Caki2 (cell line): Measurements from ENCODE around the gene ST3GAL3. TPM values are rescaled to one million over a fixed set of nuclear protein-coding genes. Genes with fewer than 3 reads are reported as not detected.
"Not testable (repeated sequence)": the region's sequence is repeated elsewhere in the genome, so short reads cannot be mapped to it uniquely, and the experiment has no call there.

Experiments used
- DNase-seq: peaks from one replicate; pipeline ENCODE4 v3.0.0-alpha.2; 2015; ENCODE audit warnings: low read depth
- in situ Hi-C: cut with HindIII; loops from 2 replicates; pipeline ENCODE4 v1.10.0; 2016; ENCODE audit warnings: low sequenced_read_pairs, low pct_unique_long_range_greater_than_20kb, mixed read lengths
- total RNA-seq: library from RNA; depleted of rRNA; stranded (reverse); fragments of >200 nt; shearing (Covaris generic); gene quantifications from 2 replicates; pipeline ENCODE4 v1.2.3, GENCODE V29; 2014; ENCODE audit warnings: low replicate concordance

The ST3GAL3 gene
- total RNA-seq, 1 experiment from 2014 or later = 18.0 TPM

- in situ Hi-C loops = no loop called here
- DNase-seq = no peak
Measured at GRCh38 chr1:43832255-43832654, 124.9 kb downstream of the ST3GAL3 start.

GRCh38 chr1:43832998-43833397, 125.7 kb downstream of the ST3GAL3 start:
- DNase-seq = no peak
- in situ Hi-C loops = no loop called here

- DNase-seq, in situ Hi-C loops: not testable (repeated sequence)
Measured at GRCh38 chr1:43833902-43834279, 126.6 kb downstream of the ST3GAL3 start.

DNA sequence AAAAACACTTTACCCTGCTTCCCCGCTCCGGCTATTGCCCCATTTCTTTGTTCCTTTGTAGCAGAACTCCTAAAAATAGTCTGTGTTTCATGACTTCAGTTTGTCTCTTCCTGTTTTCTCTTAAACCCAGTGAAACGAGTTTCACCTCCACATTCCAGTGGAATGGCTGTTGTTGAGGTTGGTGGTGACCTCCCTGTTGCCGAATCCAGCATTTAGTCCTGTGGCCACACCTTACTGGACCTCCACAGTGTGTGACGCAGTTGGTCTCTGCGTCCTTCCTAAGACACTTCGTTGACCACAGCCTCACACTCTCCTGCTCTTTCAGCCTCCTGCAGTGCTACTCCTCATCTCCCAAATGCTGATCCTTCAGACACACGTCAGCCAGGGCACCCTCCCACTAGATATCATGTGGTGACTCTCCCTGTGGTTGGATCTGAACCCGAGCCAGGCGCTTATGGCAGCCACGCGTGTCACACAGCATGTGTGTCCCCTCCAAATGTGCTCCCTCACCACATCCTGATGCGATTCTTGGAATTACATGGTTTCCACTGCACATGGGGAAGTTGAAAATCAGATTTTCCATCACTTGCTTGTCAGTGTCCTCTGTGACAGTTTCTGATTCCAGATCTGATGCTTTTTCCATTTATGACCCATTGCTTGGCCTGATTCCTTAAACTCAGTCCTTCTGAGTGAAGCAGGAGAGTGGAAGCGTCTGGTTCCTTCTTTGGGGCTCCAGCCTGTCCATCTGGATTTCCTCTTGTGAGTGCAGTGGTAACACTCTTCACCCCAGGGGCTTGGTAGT, 127.1 kb downstream of the ST3GAL3 start:
- no peak for DNase-seq
- in situ Hi-C loops = no loop called here

GRCh38 chr1:43835082-43836021, 128.0 kb downstream of the ST3GAL3 start:
- DNase-seq = peak; percentile 49
- in situ Hi-C loops = no loop called here

GRCh38 chr1:43836267-43836951, 129.1 kb downstream of the ST3GAL3 start:
- peak; percentile 64 for DNase-seq
- in situ Hi-C loops = no loop called here

DNA sequence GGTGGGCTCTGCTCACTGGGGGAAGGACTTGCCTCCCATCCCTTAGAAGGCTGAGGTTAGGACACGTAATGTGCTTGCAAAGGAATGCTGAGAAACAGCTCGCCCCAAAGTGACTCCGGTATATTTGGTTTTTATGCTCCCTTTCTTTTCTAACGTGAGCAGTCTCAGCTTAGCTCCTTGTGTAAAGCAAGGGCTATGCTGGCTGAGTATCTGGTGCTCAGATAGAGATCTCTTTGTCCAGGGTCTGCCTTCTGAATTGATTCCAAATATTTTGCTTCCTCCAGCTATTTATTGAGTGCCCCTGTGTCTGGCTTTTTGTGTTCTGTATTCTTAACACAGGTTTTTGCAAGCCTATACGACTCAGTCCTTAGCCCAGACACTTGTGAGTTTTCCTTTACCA, 131.7 kb downstream of the ST3GAL3 start:
- no peak for DNase-seq
- in situ Hi-C loops = no loop called here

DNA sequence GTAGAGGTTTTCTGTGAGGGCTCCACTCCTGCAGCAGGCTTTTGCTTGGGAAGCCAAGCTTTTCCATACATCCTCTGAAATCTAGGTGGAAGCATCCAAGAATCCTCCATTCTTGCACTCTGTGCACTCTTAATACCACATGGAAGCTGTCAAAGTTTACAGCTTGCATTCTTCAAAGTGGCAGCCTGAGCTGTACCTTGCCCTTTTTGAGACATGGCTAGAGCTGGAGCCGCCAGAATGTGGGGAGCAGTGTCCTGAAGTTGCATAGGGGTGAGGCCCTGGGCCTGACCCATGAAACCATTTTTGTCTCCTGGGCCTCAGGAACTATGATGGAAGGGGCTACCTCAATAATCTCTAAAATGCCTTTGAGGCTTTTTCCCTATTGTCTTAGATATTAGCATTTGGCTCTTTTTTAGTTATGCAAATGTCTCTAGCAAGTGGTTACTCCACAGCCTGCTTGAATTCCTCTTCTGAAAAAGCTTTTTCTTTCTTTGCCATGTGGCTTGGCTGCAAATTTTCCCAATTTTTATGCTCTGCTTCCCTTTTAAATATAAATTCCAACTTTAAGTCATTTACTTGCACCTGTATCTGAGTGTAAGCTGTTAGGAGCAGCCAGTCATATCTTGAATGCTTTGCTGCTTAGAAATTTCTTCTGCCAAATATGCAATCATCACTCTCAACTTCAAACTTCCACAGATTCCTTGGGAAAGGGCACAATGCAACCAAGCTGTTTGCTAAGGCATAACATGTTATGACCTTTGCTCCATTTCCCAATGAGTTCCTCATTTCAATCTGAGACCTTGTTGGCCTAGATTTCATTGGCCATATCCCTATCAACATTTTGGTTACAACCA, 134.2 kb downstream of the ST3GAL3 start:
- DNase-seq = no peak
- in situ Hi-C loops = no loop called here

- in situ Hi-C loops = no loop called here
- no peak for DNase-seq
Measured at GRCh38 chr1:43842175-43842498, 134.8 kb downstream of the ST3GAL3 start.

GRCh38 chr1:43843684-43844083, 136.3 kb downstream of the ST3GAL3 start:
- in situ Hi-C loops = no loop called here
- DNase-seq = no peak

- DNase-seq = peak; percentile 50
- in situ Hi-C loops = no loop called here
Measured at GRCh38 chr1:43844114-43844513, 136.8 kb downstream of the ST3GAL3 start.

DNA sequence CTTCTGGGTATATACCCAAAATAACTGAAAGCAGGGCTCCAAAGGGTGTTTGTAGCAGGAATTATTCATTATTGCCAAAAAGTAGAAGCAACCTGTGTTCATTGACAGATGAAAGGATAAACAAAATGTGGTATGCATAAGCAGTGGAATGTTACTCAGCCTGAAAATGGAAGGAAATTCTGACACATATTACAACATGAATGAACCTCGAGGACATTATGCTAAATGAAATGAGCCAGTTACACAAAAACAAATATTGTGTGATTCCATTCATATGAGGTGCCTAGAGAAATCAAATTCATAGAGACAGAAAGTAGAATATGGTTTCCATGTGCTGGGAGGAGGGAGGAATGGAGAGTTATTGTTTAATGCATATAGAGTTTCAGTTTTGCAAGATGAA, 140.0 kb downstream of the ST3GAL3 start:
- in situ Hi-C loops = no loop called here
- DNase-seq = no peak

DNA sequence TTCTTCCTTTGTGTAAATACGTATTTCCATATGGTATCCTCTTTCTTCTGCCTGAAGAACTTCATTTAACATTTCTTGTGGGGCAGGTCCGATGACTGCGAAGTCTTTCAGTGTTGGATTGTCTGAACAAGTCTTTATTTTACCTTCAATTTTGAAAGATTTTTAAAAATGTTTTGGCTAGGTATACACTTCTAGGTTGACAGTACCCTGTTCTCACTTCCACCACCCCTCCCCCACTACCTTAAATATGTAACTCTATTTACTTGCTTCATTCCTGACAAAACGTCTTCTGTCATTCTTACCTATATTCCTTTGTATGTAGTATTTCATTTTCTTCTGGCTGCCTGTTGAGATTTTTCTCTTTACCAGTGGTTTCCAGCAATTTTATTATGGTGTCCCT, 140.5 kb downstream of the ST3GAL3 start:
- no peak for DNase-seq
- in situ Hi-C loops = no loop called here

DNA sequence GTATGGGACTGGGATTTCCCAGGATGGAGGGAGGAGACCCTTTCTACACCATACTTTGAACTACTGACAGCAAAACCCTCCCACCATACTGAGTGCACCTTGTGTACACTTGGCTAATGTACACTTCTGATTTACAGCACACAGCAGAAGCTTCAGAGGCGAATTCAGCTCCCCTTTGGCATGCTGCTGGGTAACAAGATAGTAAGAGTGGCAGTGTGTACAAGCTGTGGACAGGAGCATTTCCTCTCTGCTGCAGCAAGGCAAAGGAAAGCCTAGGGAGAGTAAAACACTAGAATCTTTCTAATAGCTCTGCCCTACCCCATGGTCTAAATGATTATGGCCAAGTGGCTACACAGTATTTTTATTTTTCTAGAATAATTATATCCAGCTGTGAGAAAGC, 142.3 kb downstream of the ST3GAL3 start:
- DNase-seq = no peak
- in situ Hi-C loops = no loop called here

- no peak for DNase-seq
- in situ Hi-C loops = no loop called here
Measured at GRCh38 chr1:43850591-43851233, 143.4 kb downstream of the ST3GAL3 start.

GRCh38 chr1:43851561-43852338, 144.4 kb downstream of the ST3GAL3 start:
- in situ Hi-C loops = no loop called here

More at GRCh38 chr1:43851561-43852338, 144.4 kb downstream of the ST3GAL3 start:
- no peak for DNase-seq
